Neural progenitor cell (in vitro differentiated cells): ENCODE results near the gene UBA1.

Experiments
- CTCF ChIP-seq: fragments of 200-600 bp; sonication (generic); IDR thresholded peaks from 2 replicates; pipeline ENCODE4 v1.5.1; 2017; ENCODE audit warnings: antibody characterized with exemption, mild to moderate bottlenecking
- EZH2 ChIP-seq: fragments of 200-600 bp; sonication (generic); IDR thresholded peaks from 2 replicates; pipeline ENCODE4 v1.6.1; 2017; ENCODE audit warnings: antibody characterized with exemption, mild to moderate bottlenecking, moderate library complexity
- EZH2phosphoT487 ChIP-seq: fragments of 200-600 bp; sonication (generic); IDR thresholded peaks from 2 replicates; pipeline ENCODE4 v1.6.1; 2017; ENCODE audit warnings: antibody characterized with exemption

- TF ChIP-seq CTCF, result no peak
- TF ChIP-seq EZH2, result no peak
- TF ChIP-seq EZH2phosphoT487, result no peak
Measured at GRCh38 chrX:47228550-47229270, 35.1 kb downstream of the UBA1 start.
